Stomach (tissue), 4 donors: ENCODE data around the gene NEDD4L.

Source experiments
- CTCF ChIP-seq, 7 experiments: fragments of 450-650 bp in 4 of 7; fragments of 200-600 bp in 3 of 7; sonication (generic) in 3 of 7; IDR thresholded peaks; one replicate each; pipeline ENCODE4 v1.5.1; 2016 to 2019; ENCODE audit warnings: antibody characterized with exemption in 7 of 7, control low read depth in 2 of 7, mild to moderate bottlenecking in 1 of 7
- POLR2A ChIP-seq, 4 donors: fragments of 450-650 bp; IDR thresholded peaks; one replicate each; pipeline ENCODE4 v1.6.1; 2016; ENCODE audit warnings: antibody characterized with exemption in 4 of 4, control low read depth in 2 of 4, mild to moderate bottlenecking in 1 of 4, moderate library complexity in 1 of 4

GRCh38 chr18:58351776-58352175, 307.8 kb downstream of the NEDD4L start:
- TF ChIP-seq CTCF (IDR thresholded peaks at IDR 0.05) (no peak), POLR2A (IDR thresholded peaks at IDR 0.05) (no peak)
